ENCODE measurements around the gene SLC24A3. TPM values are rescaled to one million over a fixed set of nuclear protein-coding genes. Genes with fewer than 3 reads are reported as not detected.

SLC24A3 gene
- total RNA-seq, 1 donor from 2014 or later, result 0.51 TPM

DNA sequence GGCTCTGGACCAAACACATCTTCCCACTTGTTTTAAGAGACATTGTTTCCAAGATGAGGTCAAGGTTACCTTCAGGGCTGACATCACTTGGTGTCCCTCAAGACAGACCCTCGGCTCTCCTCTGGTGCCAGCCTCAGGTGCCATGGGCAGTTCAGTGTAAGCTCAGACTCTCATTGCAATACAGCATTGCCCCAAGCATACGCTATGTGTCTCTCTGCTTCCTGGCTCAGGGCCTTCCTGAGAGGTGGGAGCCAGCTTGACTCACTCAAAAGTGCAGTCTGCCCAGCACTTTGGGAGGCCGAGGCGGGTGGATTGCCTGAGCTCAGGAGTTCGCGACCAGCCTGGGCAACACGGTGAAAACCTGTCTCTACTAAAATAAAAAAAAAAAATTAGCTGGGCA lies 51.7 kb downstream of the SLC24A3 start:
- Mint-ChIP-seq H3K27me3 (ENCODE audit: low read depth) (peaks cover 33% of the 10 kb centered on the region), H3K36me3 (ENCODE audit: low read depth) (no peaks in the 10 kb centered on the region), H3K4me1 (peaks cover 14% of the 10 kb centered on the region), H3K9me3 (peaks cover 3% of the 10 kb centered on the region), H3K27ac (ENCODE audit: unreplicated experiment) (no peak overlapping the region), H3K4me3 (no peak overlapping the region)
- DNase-seq (ENCODE audit: low read depth, low spot score), result no peak
- TF ChIP-seq, protein P1, sequence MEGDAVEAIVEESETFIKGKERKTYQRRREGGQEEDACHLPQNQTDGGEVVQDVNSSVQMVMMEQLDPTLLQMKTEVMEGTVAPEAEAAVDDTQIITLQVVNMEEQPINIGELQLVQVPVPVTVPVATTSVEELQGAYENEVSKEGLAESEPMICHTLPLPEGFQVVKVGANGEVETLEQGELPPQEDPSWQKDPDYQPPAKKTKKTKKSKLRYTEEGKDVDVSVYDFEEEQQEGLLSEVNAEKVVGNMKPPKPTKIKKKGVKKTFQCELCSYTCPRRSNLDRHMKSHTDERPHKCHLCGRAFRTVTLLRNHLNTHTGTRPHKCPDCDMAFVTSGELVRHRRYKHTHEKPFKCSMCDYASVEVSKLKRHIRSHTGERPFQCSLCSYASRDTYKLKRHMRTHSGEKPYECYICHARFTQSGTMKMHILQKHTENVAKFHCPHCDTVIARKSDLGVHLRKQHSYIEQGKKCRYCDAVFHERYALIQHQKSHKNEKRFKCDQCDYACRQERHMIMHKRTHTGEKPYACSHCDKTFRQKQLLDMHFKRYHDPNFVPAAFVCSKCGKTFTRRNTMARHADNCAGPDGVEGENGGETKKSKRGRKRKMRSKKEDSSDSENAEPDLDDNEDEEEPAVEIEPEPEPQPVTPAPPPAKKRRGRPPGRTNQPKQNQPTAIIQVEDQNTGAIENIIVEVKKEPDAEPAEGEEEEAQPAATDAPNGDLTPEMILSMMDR (conservative IDR thresholded peaks at IDR 0.05), result no peak

DNA sequence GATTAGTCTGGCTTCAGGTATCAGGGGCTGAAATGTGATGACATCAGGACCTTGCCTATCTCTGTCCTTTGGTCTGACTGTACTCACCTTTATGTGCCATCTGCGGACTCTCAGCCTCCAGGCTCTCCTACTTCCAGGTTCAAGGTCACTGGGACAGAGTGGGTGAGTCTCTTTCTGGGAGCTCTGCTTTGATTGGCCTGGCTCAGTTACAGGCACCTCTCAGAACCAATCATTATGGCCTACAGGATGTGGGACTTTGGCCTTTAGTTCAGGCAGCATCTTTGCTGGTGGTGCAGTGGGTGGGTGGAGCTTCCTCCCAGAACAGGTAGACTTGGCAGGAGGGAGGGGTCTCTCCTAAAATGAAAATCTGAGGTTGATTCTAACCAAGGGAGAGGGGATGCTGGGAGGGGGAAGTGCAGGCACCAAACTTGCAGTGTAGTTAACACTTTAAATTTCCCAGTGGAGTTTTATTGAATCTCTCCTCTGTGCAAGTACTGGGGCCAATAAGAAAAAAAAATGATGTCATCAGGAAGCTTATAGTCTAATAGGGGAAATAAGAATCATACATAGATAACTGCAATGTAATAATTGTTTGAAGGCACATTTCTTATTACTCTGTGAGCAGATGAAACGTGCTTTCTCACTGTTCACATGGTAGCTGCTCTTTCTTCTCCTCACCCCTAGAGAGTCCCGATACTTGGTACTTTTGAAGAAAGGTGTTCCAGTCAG lies 53.4 kb downstream of the SLC24A3 start:
- peaks cover 42% of the 10 kb centered on the region for H3K27me3 Mint-ChIP-seq (ENCODE audit: low read depth)
- peaks cover 14% of the 10 kb centered on the region for H3K4me1 Mint-ChIP-seq
- no peak for DNase-seq (ENCODE audit: low read depth, low spot score)
- TF ChIP-seq, protein P1 (conservative IDR thresholded peaks at IDR 0.05), result no peak
- no peak overlapping the region for H3K27ac Mint-ChIP-seq (ENCODE audit: unreplicated experiment)
- H3K36me3 Mint-ChIP-seq (ENCODE audit: low read depth), result no peaks in the 10 kb centered on the region
- no peak overlapping the region for H3K4me3 Mint-ChIP-seq
- H3K9me3 Mint-ChIP-seq, result peaks cover 3% of the 10 kb centered on the region

DNA sequence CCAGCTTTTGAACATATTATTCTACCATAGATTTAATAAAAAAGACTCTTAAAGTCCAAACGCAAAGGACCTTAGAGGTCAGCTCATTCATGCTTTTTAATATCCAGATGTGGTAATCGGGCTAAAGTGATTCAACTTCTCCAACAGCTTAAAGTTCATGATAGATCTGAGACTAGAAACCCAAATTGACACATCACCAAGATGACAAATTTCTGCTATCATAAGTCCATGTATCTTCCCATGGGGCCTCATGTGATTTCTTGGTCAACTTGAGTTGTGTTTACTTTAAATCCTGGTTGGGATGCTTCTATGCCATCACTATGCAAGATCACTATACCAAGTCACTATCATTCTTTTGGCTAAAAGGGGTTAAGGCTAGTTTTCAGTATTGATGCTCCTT lies 56.0 kb downstream of the SLC24A3 start:
- no peaks in the 10 kb centered on the region for H3K36me3 Mint-ChIP-seq (ENCODE audit: low read depth)
- H3K27me3 Mint-ChIP-seq (ENCODE audit: low read depth), result peaks cover 63% of the 10 kb centered on the region
- H3K27ac Mint-ChIP-seq (ENCODE audit: unreplicated experiment), result no peak overlapping the region
- no peaks in the 10 kb centered on the region for H3K9me3 Mint-ChIP-seq
- peaks cover 4% of the 10 kb centered on the region for H3K4me1 Mint-ChIP-seq
- no peak overlapping the region for H3K4me3 Mint-ChIP-seq
- no peak for DNase-seq (ENCODE audit: low read depth, low spot score)
- TF ChIP-seq, protein P1 (conservative IDR thresholded peaks at IDR 0.05), result no peak

DNA sequence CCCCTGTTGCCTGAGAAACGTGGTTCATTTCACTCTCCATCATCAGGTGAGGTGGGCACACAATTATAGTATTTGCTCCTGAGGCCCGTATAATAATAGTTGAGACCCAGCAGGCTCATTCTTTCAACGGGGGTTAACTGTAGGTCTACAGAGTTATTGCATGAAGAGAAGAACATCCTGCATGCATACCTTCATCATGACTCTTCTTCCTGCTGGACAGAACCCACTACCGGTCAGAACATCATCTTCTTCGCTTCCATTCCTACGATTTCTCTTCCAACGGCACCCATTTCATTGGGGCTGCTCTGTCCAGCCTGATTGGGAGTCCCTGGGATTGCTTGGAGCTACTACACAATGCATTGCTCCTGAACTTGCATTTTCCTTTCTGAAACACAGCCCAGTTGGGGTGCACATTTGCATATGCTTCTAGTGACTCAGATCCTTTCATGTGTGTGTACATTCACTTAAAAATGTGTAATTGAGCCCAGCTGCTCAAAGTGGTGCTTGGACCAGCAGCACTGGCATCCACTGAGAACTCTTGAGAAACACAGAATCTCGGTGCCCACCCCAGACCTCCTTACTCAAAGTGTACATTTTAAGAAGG lies 57.4 kb downstream of the SLC24A3 start:
- TF ChIP-seq, protein P1 (conservative IDR thresholded peaks at IDR 0.05), result no peak
- no peaks in the 10 kb centered on the region for H3K9me3 Mint-ChIP-seq
- H3K4me1 Mint-ChIP-seq, result peaks cover 2% of the 10 kb centered on the region
- no peaks in the 10 kb centered on the region for H3K36me3 Mint-ChIP-seq (ENCODE audit: low read depth)
- H3K4me3 Mint-ChIP-seq, result no peak overlapping the region
- peaks cover 73% of the 10 kb centered on the region for H3K27me3 Mint-ChIP-seq (ENCODE audit: low read depth)
- no peak overlapping the region for H3K27ac Mint-ChIP-seq (ENCODE audit: unreplicated experiment)
- DNase-seq (ENCODE audit: low read depth, low spot score), result no peak

DNA sequence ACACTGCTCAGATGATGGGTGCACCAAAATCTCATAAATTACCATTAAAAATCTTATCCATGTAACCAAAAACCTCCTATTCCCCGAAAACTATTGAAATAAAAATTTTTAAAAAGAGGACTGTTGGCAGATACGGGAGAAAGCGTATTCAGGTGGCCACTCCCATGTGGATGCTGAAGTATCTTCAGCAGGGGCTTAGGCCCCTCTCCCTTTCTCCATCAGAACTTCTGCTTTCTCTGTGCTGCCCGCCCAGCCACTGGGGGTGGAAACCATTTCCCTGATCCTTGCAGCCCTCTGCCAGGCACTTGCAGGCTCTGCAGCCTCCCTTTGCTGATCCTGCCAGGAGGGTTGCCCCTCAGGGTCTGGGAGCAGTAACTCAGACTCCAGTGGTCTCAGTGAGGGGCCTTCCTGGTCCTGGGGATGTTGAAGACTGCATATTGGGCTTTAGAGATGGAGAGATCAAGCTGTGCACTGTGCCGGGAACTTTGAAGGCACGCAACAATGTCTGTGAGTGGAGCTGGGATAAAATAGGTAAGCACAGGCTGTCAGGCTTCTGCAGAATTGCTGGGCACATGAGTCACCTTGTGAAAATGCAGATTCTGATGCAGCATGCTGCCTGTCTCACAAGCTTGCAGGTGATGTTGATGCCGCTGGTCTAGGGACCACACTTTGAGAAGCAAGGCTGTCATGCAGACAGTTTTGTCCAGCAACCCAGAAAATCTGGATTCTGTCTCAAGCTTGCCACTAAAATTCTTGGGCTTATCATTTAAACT lies 59.6 kb downstream of the SLC24A3 start:
- peaks cover 76% of the 10 kb centered on the region for H3K27me3 Mint-ChIP-seq (ENCODE audit: low read depth)
- TF ChIP-seq, protein P1 (conservative IDR thresholded peaks at IDR 0.05), result no peak
- DNase-seq (ENCODE audit: low read depth, low spot score), result no peak
- H3K36me3 Mint-ChIP-seq (ENCODE audit: low read depth), result no peaks in the 10 kb centered on the region
- H3K9me3 Mint-ChIP-seq, result no peaks in the 10 kb centered on the region
- no peak overlapping the region for H3K4me3 Mint-ChIP-seq
- peaks cover 9% of the 10 kb centered on the region for H3K4me1 Mint-ChIP-seq
- no peak overlapping the region for H3K27ac Mint-ChIP-seq (ENCODE audit: unreplicated experiment)
